ENCODE measurements around the gene VWA8.
"Not testable (repeated sequence)": the region's sequence is repeated elsewhere in the genome, so short reads cannot be mapped to it uniquely, and the experiment has no call there.

The VWA8 gene

GRCh38 chr13:41952749-41953148 is 8.2 kb downstream of the VWA8 start:
- H3K4me2 ChIP-seq = no peak overlapping the region
- H2AFZ ChIP-seq (ENCODE audit: low read depth) = no peak overlapping the region
- H3K9ac ChIP-seq = no peak overlapping the region
- H3K4me1 ChIP-seq (ENCODE audit: low read depth, poor library complexity, severe bottlenecking) = peaks cover 23% of the 10 kb centered on the region
- H3K4me3 ChIP-seq (IDR thresholded peaks at IDR 0.05; ENCODE audit: insufficient read depth, low read depth, low read length) = no peak overlapping the region
- H3K36me3 ChIP-seq (ENCODE audit: insufficient read depth) = no peaks in the 10 kb centered on the region
- H3K27ac ChIP-seq = no peak overlapping the region
- no peaks in the 10 kb centered on the region for H3K27me3 ChIP-seq (ENCODE audit: insufficient read depth, low read depth)
- TF ChIP-seq CTCF (conservative IDR thresholded peaks at IDR 0.05; ENCODE audit: low read depth, low read length) = no peak
- H4K20me1 ChIP-seq (ENCODE audit: insufficient read depth) = no peaks in the 10 kb centered on the region
- H3K79me2 ChIP-seq (ENCODE audit: insufficient read depth, low read depth) = peaks cover 31% of the 10 kb centered on the region; the same call in 1 of the 2 replicates

GRCh38 chr13:41949104-41949503 is 11.8 kb downstream of the VWA8 start:
- not testable (repeated sequence) for H3K9ac ChIP-seq; H3K4me2 ChIP-seq; H3K4me3 ChIP-seq (IDR thresholded peaks at IDR 0.05; ENCODE audit: insufficient read depth, low read depth, low read length); H4K20me1 ChIP-seq (ENCODE audit: insufficient read depth); H3K27me3 ChIP-seq (ENCODE audit: insufficient read depth, low read depth); H2AFZ ChIP-seq (ENCODE audit: low read depth); H3K27ac ChIP-seq; H3K36me3 ChIP-seq (ENCODE audit: insufficient read depth)
- Histone ChIP-seq H3K4me1 (ENCODE audit: low read depth, poor library complexity, severe bottlenecking) (peaks cover 13% of the 10 kb centered on the region), H3K79me2 (ENCODE audit: insufficient read depth, low read depth) (peaks cover 16% of the 10 kb centered on the region; the same call in 1 of the 2 replicates)

- H3K79me2 ChIP-seq (ENCODE audit: insufficient read depth, low read depth) = peaks cover 7% of the 10 kb centered on the region; the same call in 1 of the 2 replicates
- no peak overlapping the region for H2AFZ ChIP-seq (ENCODE audit: low read depth)
- no peaks in the 10 kb centered on the region for H4K20me1 ChIP-seq (ENCODE audit: insufficient read depth)
- peaks cover 19% of the 10 kb centered on the region for H3K4me1 ChIP-seq (ENCODE audit: low read depth, poor library complexity, severe bottlenecking)
- H3K27ac ChIP-seq = no peak overlapping the region
- H3K36me3 ChIP-seq (ENCODE audit: insufficient read depth) = no peaks in the 10 kb centered on the region
- TF ChIP-seq CTCF (conservative IDR thresholded peaks at IDR 0.05; ENCODE audit: low read depth, low read length) = no peak
- no peak overlapping the region for H3K4me3 ChIP-seq (IDR thresholded peaks at IDR 0.05; ENCODE audit: insufficient read depth, low read depth, low read length)
- H3K4me2 ChIP-seq = no peak overlapping the region
- no peak overlapping the region for H3K9ac ChIP-seq
- no peaks in the 10 kb centered on the region for H3K27me3 ChIP-seq (ENCODE audit: insufficient read depth, low read depth)
Observed at GRCh38 chr13:41945926-41946325, 15.0 kb downstream of the VWA8 start.

GRCh38 chr13:41944635-41945397 is 16.1 kb downstream of the VWA8 start:
- Histone ChIP-seq H3K4me2 (no peak overlapping the region), H3K36me3 (ENCODE audit: insufficient read depth) (no peaks in the 10 kb centered on the region), H3K4me3 (IDR thresholded peaks at IDR 0.05; ENCODE audit: insufficient read depth, low read depth, low read length) (no peak overlapping the region), H3K27me3 (ENCODE audit: insufficient read depth, low read depth) (no peaks in the 10 kb centered on the region), H2AFZ (ENCODE audit: low read depth) (no peak overlapping the region), H3K79me2 (ENCODE audit: insufficient read depth, low read depth) (peaks cover 8% of the 10 kb centered on the region; the same call in 1 of the 2 replicates), H4K20me1 (ENCODE audit: insufficient read depth) (peaks cover 4% of the 10 kb centered on the region; the same call in 1 of the 2 replicates), H3K27ac (no peak overlapping the region), H3K9ac (no peak overlapping the region), H3K4me1 (ENCODE audit: low read depth, poor library complexity, severe bottlenecking) (peaks cover 22% of the 10 kb centered on the region)
- TF ChIP-seq CTCF (conservative IDR thresholded peaks at IDR 0.05; ENCODE audit: low read depth, low read length) = no peak

GRCh38 chr13:41944229-41944628 is 16.7 kb downstream of the VWA8 start:
- Histone ChIP-seq H3K36me3 (ENCODE audit: insufficient read depth) (no peaks in the 10 kb centered on the region), H3K4me3 (IDR thresholded peaks at IDR 0.05; ENCODE audit: insufficient read depth, low read depth, low read length) (no peak overlapping the region), H3K9ac (no peak overlapping the region), H3K27me3 (ENCODE audit: insufficient read depth, low read depth) (no peaks in the 10 kb centered on the region), H3K4me2 (no peak overlapping the region), H3K79me2 (ENCODE audit: insufficient read depth, low read depth) (peaks cover 8% of the 10 kb centered on the region; the same call in 1 of the 2 replicates), H2AFZ (ENCODE audit: low read depth) (no peak overlapping the region), H3K4me1 (ENCODE audit: low read depth, poor library complexity, severe bottlenecking) (peaks cover 27% of the 10 kb centered on the region), H3K27ac (no peak overlapping the region), H4K20me1 (ENCODE audit: insufficient read depth) (peaks cover 6% of the 10 kb centered on the region; the same call in 1 of the 2 replicates)
- no peak for TF ChIP-seq CTCF (conservative IDR thresholded peaks at IDR 0.05; ENCODE audit: low read depth, low read length)

Data from KMS-11 (cell line).